Stimulated activated CD8-positive, alpha-beta memory T cell treated with anti-CD3 and anti-CD28 coated beads, Interleukin-15, amount 100 ng/mL, for 48 hours (primary cell): ENCODE results near the gene VKORC1L1.
"Not testable (repeated sequence)": the region's sequence is repeated elsewhere in the genome, so short reads cannot be mapped to it uniquely, and the experiment has no call there.

Experiments used
- DNase-seq, 2 donors: peaks; one replicate each; pipeline ENCODE4 v3.0.0-alpha.2; 2020; ENCODE audit warnings: low read depth in 2 of 2

Gene VKORC1L1

GRCh38 chr7:65978891-65979582, 106.2 kb downstream of the VKORC1L1 start:
- DNase-seq, result no peak

GRCh38 chr7:65979583-65980477, 107.0 kb downstream of the VKORC1L1 start:
- no peak for DNase-seq

GRCh38 chr7:65980478-65981250, 107.8 kb downstream of the VKORC1L1 start:
- peak; percentile 39 to 51 for DNase-seq

- DNase-seq, result peak; percentile 85 to 86
These were observed 109.3 kb downstream of the VKORC1L1 start, which contains the start of gene GUSB for GRCh38 chr7:65981965-65982792. Gene GUSB, minus strand, starts transcription at chr7:65982213. Its CDS starts 30 bp downstream, at chr7:65982183.

GRCh38 chr7:65983965-65984658, 111.2 kb downstream of the VKORC1L1 start:
- no peak for DNase-seq

- no peak for DNase-seq
These were observed 115.2 kb downstream of the VKORC1L1 start for GRCh38 chr7:65988084-65988483.

- not testable (repeated sequence) for DNase-seq
These were observed 115.6 kb downstream of the VKORC1L1 start for GRCh38 chr7:65988503-65988902.

- DNase-seq, result no peak
These were observed 116.8 kb downstream of the VKORC1L1 start for GRCh38 chr7:65989694-65990080.

GRCh38 chr7:65991829-65992228, 119.0 kb downstream of the VKORC1L1 start:
- DNase-seq, result not testable (repeated sequence)

GRCh38 chr7:65992526-65992925, 119.7 kb downstream of the VKORC1L1 start:
- DNase-seq, result no peak

GRCh38 chr7:65994984-65995383, 122.1 kb downstream of the VKORC1L1 start:
- not testable (repeated sequence) for DNase-seq

GRCh38 chr7:66000823-66001417, 128.0 kb downstream of the VKORC1L1 start:
- DNase-seq, result not testable (repeated sequence)

- not testable (repeated sequence) for DNase-seq
These were observed 132.3 kb downstream of the VKORC1L1 start for GRCh38 chr7:66005115-66005671.

- no peak for DNase-seq
These were observed 134.4 kb downstream of the VKORC1L1 start for GRCh38 chr7:66007232-66007631.
